ENCODE results near the gene TRIM26.

GRCh38 chr6:30151580-30151979, 61.6 kb downstream of the TRIM26 start:
- TF ChIP-seq CTCF (IDR thresholded peaks at IDR 0.05) (no peak), POLR2A (IDR thresholded peaks at IDR 0.05) (no peak), POLR2AphosphoS5 (IDR thresholded peaks at IDR 0.05) (no peak), EP300 (IDR thresholded peaks at IDR 0.05) (no peak)
